Omental fat pad (tissue), 4 donors: Measurements from ENCODE around the gene CATSPER1. TPM values are rescaled to one million over a fixed set of nuclear protein-coding genes. Genes with fewer than 3 reads are reported as not detected.
"Not testable (repeated sequence)": the region's sequence is repeated elsewhere in the genome, so short reads cannot be mapped to it uniquely, and the experiment has no call there.

ENCODE experiments used
- ATAC-seq: fragments of 150-250 bp; one replicate; pipeline ENCODE4 v1.9.1; 2016; ENCODE audit warnings: mild to moderate bottlenecking, moderate library complexity; ENCODE audit not compliant: low FRiP score
- DNase-seq: peaks from one replicate; pipeline ENCODE4 v3.0.0-alpha.2; 2019; ENCODE audit warnings: low spot score
- total RNA-seq, 4 donors: library from RNA; depleted of rRNA; stranded (reverse); fragments of >200 nt; gene quantifications; one replicate each; pipeline ENCODE4 v1.1.0, GENCODE V29; 2016
- TF ChIP-seq, protein P1 (sequence below), 3 donors: fragments of 450-650 bp; IDR thresholded peaks; one replicate each; pipeline ENCODE4 v1.5.1; 2016 to 2017; ENCODE audit warnings: antibody characterized with exemption in 3 of 3, mild to moderate bottlenecking in 3 of 3, moderate library complexity in 2 of 3

Gene CATSPER1
- total RNA-seq, 4 donors from 2014 or later: 0.24 to 0.69 TPM; not detected in 2

DNA sequence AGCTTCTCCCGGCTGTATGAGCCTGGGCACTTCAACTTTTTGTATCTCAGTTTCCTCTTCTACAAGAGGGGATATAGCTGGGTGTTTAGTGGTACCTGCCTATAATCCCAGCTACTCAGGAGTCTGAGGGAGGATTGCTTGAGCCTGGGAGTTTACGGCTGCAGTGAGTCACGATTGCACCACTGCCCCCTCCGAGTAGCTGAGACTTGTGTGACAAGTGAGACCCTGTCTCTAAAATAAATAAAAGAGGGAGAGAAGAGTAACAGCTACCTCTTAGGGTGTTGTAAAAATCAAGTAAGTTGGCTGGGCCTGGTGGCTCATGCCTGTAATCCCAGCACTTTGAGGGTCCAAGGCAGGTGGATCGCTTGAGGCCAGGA, 10.0 kb upstream of the CATSPER1 start:
- DNase-seq (no peak), ATAC-seq (peak; percentile 37)
- TF ChIP-seq, protein P1, sequence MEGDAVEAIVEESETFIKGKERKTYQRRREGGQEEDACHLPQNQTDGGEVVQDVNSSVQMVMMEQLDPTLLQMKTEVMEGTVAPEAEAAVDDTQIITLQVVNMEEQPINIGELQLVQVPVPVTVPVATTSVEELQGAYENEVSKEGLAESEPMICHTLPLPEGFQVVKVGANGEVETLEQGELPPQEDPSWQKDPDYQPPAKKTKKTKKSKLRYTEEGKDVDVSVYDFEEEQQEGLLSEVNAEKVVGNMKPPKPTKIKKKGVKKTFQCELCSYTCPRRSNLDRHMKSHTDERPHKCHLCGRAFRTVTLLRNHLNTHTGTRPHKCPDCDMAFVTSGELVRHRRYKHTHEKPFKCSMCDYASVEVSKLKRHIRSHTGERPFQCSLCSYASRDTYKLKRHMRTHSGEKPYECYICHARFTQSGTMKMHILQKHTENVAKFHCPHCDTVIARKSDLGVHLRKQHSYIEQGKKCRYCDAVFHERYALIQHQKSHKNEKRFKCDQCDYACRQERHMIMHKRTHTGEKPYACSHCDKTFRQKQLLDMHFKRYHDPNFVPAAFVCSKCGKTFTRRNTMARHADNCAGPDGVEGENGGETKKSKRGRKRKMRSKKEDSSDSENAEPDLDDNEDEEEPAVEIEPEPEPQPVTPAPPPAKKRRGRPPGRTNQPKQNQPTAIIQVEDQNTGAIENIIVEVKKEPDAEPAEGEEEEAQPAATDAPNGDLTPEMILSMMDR (IDR thresholded peaks at IDR 0.05): no peak

DNA sequence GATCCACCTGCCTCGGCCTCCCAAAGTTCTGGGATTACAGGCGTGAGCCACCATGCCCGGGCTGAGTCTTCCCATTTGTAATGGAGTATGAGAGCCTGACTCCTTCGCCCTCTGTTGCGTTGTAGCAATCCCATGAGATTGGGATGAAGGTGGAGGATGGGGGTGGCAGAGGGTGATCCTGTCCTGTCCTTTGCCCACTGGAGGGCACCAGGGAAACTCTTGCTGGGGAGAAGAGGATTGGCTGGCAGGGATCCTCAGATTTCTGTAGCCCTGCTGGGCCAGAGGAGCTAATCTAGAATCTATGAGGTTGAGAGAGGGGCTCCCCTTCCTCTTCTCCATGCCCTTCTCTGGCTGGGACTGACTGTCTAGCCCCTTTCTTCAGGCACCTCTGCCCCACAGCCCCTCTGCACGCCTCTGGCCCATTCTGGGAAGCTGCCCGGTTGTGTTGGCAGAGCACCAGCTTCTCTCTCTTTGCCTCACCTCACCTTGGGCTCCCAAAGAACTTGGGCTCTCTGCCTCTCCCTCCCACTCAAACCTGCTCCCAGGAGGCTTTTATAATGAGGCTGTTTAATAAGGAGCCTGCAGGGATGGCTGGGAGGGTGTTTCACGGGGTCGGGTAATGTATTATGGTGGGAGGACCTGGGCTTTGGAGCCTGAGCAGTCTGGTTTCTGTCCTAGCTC, 9.5 kb upstream of the CATSPER1 start:
- TF ChIP-seq, protein P1 (IDR thresholded peaks at IDR 0.05): no peak
- DNase-seq (no peak), ATAC-seq (peak; percentile 49)

DNA sequence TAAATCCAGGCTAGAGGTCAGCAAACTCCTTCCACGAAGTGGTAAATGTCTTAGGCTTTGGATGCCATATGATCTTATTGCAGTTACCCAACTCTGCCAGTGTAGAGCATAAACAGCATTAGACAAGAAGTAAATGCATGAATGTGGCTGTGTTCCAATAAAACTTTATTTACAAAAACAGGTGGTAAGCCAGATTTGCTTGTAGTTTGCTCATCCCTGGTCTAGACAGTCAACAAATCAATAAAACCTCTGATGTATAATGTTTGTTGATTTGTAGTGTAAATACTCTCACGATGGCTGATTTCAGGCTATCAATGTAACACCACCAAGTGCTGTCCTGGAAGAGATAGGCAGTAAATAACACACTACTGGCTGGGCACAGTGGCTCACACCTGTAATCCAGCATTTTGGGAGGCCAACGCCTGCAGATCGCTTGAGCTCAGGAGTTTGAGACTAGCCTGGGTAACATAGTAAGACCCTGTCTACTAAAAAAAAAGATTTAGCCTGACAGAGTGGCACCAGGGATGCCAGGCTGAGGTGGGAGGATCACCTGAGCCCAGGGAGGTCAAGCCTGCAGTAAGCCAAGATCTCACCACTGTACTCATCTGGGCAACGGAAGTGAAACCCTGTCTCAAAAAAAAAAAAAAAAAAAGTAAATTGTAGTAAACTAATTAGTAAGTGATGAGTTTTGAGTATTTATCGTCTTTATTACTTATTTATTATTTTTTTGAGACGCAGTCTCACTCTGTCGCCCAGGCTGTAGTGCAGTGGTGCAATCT, 6.9 kb upstream of the CATSPER1 start:
- DNase-seq: no peak
- no peak for ATAC-seq
- TF ChIP-seq, protein P1 (IDR thresholded peaks at IDR 0.05): no peak

DNA sequence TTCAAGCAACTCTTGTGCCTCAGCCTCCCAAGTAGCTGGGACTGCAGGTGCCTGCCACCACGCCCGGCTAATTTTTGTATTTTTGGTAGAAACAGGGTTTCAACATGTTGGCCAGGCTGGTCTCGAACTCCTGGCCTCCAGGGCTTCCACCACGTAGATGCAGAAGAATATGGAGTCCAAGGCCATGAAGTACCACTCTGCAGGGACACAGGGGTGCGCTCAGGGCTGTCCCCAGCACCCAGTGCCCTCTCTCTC, 3.2 kb downstream of the CATSPER1 start:
- not testable (repeated sequence) for ATAC-seq, DNase-seq

DNA sequence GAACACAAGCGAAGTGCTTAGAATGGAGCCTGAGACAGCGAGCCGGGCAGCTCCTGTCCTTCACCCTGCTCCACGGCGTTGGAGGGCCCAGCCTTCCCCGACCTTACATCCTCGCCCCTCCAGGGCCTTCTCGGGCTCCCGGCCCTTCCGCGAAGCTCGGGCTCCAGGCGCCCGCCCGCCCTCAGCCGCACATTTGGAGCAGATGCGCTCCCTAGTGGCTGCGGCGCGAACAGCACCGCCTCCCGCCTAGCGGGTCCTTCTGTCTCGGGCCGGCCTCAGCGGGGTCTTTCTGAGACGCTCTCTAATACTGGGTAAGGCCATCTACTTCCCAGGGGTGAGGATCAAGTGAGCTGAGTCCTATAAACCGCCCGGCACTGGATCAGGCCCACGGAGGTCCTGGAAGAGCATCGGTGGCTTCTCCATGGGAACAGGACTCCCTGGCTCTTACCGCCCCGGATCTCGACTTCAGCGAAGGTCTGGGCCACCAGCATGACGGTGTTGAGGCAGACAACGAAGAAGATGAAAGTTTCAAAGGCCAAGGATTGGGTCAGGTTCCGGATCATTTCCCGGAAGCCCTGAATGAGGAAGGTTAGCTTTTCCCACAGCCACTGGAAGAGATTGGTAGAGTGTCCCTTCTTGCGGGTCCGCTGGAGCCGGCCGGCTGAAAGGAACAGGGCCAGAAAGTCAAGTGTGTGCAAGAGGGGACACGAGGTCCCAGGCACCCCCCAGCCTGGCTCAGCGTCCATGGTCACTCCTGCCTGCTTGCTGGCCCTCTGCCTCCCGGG, 3.7 kb downstream of the CATSPER1 start:
- TF ChIP-seq, protein P1 (IDR thresholded peaks at IDR 0.05): peak in 2 of 3 donors; percentile 47 to 52
- ATAC-seq: peak; percentile 60

GRCh38 chr11:66020618-66021357, 5.5 kb downstream of the CATSPER1 start:
- no peak for ATAC-seq
- TF ChIP-seq, protein P1 (IDR thresholded peaks at IDR 0.05): no peak
- no peak for DNase-seq

More for the DNA sequence above, 3.7 kb downstream of the CATSPER1 start:
- DNase-seq: peak; percentile 83

- ATAC-seq: no peak
- TF ChIP-seq, protein P1 (IDR thresholded peaks at IDR 0.05): no peak
- DNase-seq: no peak
Observed at GRCh38 chr11:66020212-66020611, 6.1 kb downstream of the CATSPER1 start.
